ENCODE results near the gene CCDC149.

- TF ChIP-seq CTCF (conservative IDR thresholded peaks at IDR 0.05; ENCODE audit: low read depth, low read length): no peak
- TF ChIP-seq USF2 (IDR thresholded peaks at IDR 0.05; ENCODE audit: low read depth, low read length): no peak
- TF ChIP-seq FOS (IDR thresholded peaks at IDR 0.05; ENCODE audit: low read depth, low read length): no peak
- no peak for TF ChIP-seq POLR2A (IDR thresholded peaks at IDR 0.05; ENCODE audit: low read depth, low read length)
- TF ChIP-seq MXI1 (IDR thresholded peaks at IDR 0.05; ENCODE audit: borderline replicate concordance, low read depth, low read length): no peak
- TF ChIP-seq MAFK (IDR thresholded peaks at IDR 0.05; ENCODE audit: low read depth, low read length): no peak
- TF ChIP-seq RFX5 (IDR thresholded peaks at IDR 0.05; ENCODE audit: low read depth, low read length): no peak
- no peak for TF ChIP-seq CHD1 (IDR thresholded peaks at IDR 0.05; ENCODE audit: low read depth, low read length)
- no peak for TF ChIP-seq MAZ (IDR thresholded peaks at IDR 0.05; ENCODE audit: borderline replicate concordance, low read depth, low read length)
- no peak for TF ChIP-seq CEBPB (IDR thresholded peaks at IDR 0.05; ENCODE audit: low read depth, low read length)
- TF ChIP-seq SMC3 (IDR thresholded peaks at IDR 0.05; ENCODE audit: low read depth, low read length): no peak
- no peak for TF ChIP-seq ELK1 (IDR thresholded peaks at IDR 0.05; ENCODE audit: borderline replicate concordance, low read depth, low read length)
Measured at GRCh38 chr4:24914460-24914859, 1.6 kb upstream of the CCDC149 start.

Measured in IMR-90 (cell line).